GM18502 (cell line): Measurements from ENCODE around the gene RPL15.

Experiments used
- ATAC-seq: cut with Tn5 transposase; IDR thresholded peaks from one replicate; pipeline ENCODE4 v1.9.1; 2021; ENCODE audit warnings: mild to moderate bottlenecking; ENCODE audit not compliant: unreplicated experiment, poor library complexity

The RPL15 gene

GRCh38 chr3:23954144-23954543 lies 37.2 kb downstream of the RPL15 start:
- ATAC-seq = no peak

GRCh38 chr3:23956701-23957100 lies 39.8 kb downstream of the RPL15 start:
- no peak for ATAC-seq

GRCh38 chr3:23959135-23959900 lies 42.4 kb downstream of the RPL15 start:
- ATAC-seq = no peak

GRCh38 chr3:23960649-23961048 lies 43.7 kb downstream of the RPL15 start:
- no peak for ATAC-seq

GRCh38 chr3:23961066-23961465 lies 44.1 kb downstream of the RPL15 start:
- ATAC-seq = no peak

- ATAC-seq = no peak
Observed at GRCh38 chr3:23961913-23962312, 45.0 kb downstream of the RPL15 start.

- no peak for ATAC-seq
Observed at GRCh38 chr3:23964537-23965235, 47.8 kb downstream of the RPL15 start.

GRCh38 chr3:23966328-23966727 lies 49.4 kb downstream of the RPL15 start:
- no peak for ATAC-seq

GRCh38 chr3:23968463-23969184 lies 51.7 kb downstream of the RPL15 start:
- no peak for ATAC-seq

GRCh38 chr3:23969393-23969792 lies 52.5 kb downstream of the RPL15 start:
- no peak for ATAC-seq
